K562 (cell line): ENCODE measurements around the gene ATP6V1A.

Experiments
- CAMTA2 ChIP-seq: fragments of 250-450 bp; sonication (Bioruptor Pico); conservative IDR thresholded peaks from 2 replicates; pipeline ENCODE4 v1.5.1; 2022
- CEBPB ChIP-seq: fragments of 450-650 bp; IDR thresholded peaks from 2 replicates; pipeline ENCODE4 v1.6.1; 2016; ENCODE audit warnings: missing genetic modification characterization, missing compliant biosample characterization
- PHF20 ChIP-seq: fragments of 450-650 bp; IDR thresholded peaks from 2 replicates; pipeline ENCODE4 v1.6.1; 2018; ENCODE audit not compliant: partially characterized antibody
- YY1 ChIP-seq, 3 experiments: IDR thresholded peaks; 2 replicates each; pipeline ENCODE4 v1.6.1; 2011; ENCODE audit warnings: low read length in 2 of 3, mild to moderate bottlenecking in 2 of 3, moderate library complexity in 2 of 3, borderline replicate concordance in 1 of 3, control low read depth in 1 of 3, low read depth in 1 of 3; ENCODE audit not compliant: insufficient read depth in 3 of 3, insufficient replicate concordance in 2 of 3, control insufficient read depth in 1 of 3, insufficient read length in 1 of 3; ENCODE audit errors: extremely low read depth in 1 of 3
- ZNF354B ChIP-seq: fragments of 250-450 bp; sonication (Bioruptor Pico); IDR thresholded peaks from 2 replicates; pipeline ENCODE4 v1.4.0; 2020
- TF ChIP-seq, protein P1 (sequence below): IDR thresholded peaks from 3 replicates; pipeline ENCODE4 v1.6.1; 2011; ENCODE audit warnings: borderline replicate concordance, mild to moderate bottlenecking; ENCODE audit not compliant: insufficient read length, insufficient read depth
- TF ChIP-seq, protein P2 (sequence below), 2 experiments: IDR thresholded peaks; 2 replicates each; pipeline ENCODE4 v1.6.1; 2011; ENCODE audit warnings: borderline replicate concordance in 1 of 2, control low read depth in 1 of 2, low read depth in 1 of 2, low read length in 1 of 2, mild to moderate bottlenecking in 1 of 2, mixed read lengths in 1 of 2, moderate library complexity in 1 of 2; ENCODE audit not compliant: insufficient read depth in 1 of 2, insufficient read length in 1 of 2, poor library complexity in 1 of 2, severe bottlenecking in 1 of 2; ENCODE audit errors: extremely low read depth in 1 of 2

DNA sequence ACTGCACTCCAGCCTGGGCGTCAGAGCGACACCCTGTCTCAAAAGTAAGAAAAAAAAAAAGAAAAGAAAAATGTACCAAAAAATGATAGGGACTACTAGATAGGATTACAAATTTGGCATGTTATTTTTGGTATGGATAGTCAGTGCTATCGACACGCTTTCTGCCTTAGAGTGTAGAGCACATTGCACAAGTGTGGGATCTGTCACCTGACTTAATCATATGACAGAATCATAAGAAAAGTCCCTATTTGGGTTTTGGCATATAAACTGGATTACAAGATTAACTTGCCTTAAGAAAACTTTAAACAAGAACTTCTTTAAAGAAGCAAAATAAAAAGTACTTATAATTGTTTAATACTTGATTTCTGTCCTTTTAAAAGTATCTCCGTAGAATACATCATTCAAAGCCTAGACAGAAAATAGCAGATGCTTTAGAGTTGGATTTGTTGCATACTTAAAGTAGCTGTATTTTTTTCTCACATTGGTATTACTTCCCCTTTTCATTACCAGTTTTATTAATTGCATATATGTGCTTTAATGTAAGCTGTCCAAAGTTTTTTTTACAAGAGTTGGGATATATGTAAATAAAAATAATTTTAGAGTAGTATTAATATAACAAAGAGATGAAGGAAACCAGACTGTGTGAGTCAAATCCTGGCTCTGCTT is 7.8 kb downstream of the ATP6V1A start:
- TF ChIP-seq, protein P1, sequence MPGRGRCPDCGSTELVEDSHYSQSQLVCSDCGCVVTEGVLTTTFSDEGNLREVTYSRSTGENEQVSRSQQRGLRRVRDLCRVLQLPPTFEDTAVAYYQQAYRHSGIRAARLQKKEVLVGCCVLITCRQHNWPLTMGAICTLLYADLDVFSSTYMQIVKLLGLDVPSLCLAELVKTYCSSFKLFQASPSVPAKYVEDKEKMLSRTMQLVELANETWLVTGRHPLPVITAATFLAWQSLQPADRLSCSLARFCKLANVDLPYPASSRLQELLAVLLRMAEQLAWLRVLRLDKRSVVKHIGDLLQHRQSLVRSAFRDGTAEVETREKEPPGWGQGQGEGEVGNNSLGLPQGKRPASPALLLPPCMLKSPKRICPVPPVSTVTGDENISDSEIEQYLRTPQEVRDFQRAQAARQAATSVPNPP, result no peak
- no peak for TF ChIP-seq ZNF354B (CRISPR knock-in tag)
- TF ChIP-seq YY1 (IDR thresholded peaks at IDR 0.05; ENCODE audit: borderline replicate concordance in 1 of 3, control insufficient read depth in 1 of 3, extremely low read depth in 1 of 3, insufficient read depth in 3 of 3, insufficient read length in 1 of 3, insufficient replicate concordance in 2 of 3, low read depth in 1 of 3, low read length in 2 of 3), result no peak
- TF ChIP-seq, protein P2, sequence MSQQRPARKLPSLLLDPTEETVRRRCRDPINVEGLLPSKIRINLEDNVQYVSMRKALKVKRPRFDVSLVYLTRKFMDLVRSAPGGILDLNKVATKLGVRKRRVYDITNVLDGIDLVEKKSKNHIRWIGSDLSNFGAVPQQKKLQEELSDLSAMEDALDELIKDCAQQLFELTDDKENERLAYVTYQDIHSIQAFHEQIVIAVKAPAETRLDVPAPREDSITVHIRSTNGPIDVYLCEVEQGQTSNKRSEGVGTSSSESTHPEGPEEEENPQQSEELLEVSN (IDR thresholded peaks at IDR 0.05; ENCODE audit: borderline replicate concordance in 1 of 2, extremely low read depth in 1 of 2, insufficient read depth in 1 of 2, insufficient read length in 1 of 2, low read depth in 1 of 2, low read length in 1 of 2, poor library complexity in 1 of 2, severe bottlenecking in 1 of 2), result no peak
- TF ChIP-seq CAMTA2, result no peak
- no peak for TF ChIP-seq CEBPB (tag)
- TF ChIP-seq PHF20, result no peak
